ENCODE measurements around the gene SERAC1.

The SERAC1 gene

DNA sequence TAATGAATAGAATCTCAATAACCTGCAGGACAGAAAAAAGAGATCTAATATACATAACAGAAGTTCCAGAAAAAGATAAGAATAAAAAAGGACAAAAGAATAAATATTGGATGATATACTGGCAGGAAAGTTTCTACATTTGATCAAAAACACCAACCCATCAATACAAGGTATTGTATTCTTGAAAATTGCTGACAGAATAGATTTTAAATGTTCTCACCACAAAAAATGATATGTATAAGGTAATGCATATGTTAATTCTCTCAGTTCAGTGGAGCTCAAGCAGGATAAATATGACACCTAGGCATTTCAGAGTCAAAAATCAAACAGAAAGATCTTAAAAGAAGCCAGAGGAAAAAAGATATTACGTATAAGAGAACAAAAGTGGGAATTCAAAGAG lies 43.8 kb downstream of the SERAC1 start:
- no CpG with 5 or more reads among the region's 1 CpG for WGBS, 2 experiments (ENCODE audit: insufficient coverage in 2 of 2)
- no peaks in the 10 kb centered on the region for H3K4me1 ChIP-seq (ENCODE audit: control insufficient read depth, insufficient read depth, low read length, poor library complexity, severe bottlenecking)
- H3K27ac ChIP-seq (ENCODE audit: low read depth, low read length, severe bottlenecking), result no peak overlapping the region
- peaks cover 21% of the 10 kb centered on the region for H3K36me3 ChIP-seq (ENCODE audit: control insufficient read depth, insufficient read depth, low read length)
- no peaks in the 10 kb centered on the region for H3K9me3 ChIP-seq (ENCODE audit: control insufficient read depth, low read length)
- no peak overlapping the region for H3K4me3 ChIP-seq (ENCODE audit: extremely low read depth, insufficient read depth, low read length, poor library complexity, severe bottlenecking)

DNA sequence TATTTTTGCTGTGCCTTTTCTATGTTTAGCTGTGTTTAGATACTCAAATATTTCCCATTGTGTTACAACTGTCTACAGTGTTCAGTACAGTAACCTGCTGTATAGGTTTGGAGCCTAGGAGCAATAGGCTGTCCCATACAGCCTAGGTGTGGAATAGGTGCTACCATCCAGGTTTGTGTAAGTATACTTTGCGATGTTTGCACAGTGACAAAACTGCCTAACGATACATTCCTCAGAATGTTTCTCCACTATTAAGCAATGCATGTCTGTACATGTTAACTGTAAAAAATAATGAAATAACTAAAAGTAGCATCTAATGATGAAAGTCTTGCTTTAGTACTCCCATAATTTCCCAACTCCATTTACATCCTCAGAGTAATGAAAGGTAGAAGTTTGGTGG lies 46.0 kb downstream of the SERAC1 start:
- Histone ChIP-seq H3K36me3 (ENCODE audit: control insufficient read depth, insufficient read depth, low read length) (peaks cover 37% of the 10 kb centered on the region), H3K27ac (ENCODE audit: low read depth, low read length, severe bottlenecking) (no peak overlapping the region), H3K4me1 (ENCODE audit: control insufficient read depth, insufficient read depth, low read length, poor library complexity, severe bottlenecking) (no peaks in the 10 kb centered on the region), H3K9me3 (ENCODE audit: control insufficient read depth, low read length) (no peaks in the 10 kb centered on the region), H3K4me3 (ENCODE audit: extremely low read depth, insufficient read depth, low read length, poor library complexity, severe bottlenecking) (no peak overlapping the region)
- WGBS, 2 experiments (ENCODE audit: insufficient coverage in 2 of 2), result no CpG with 5 or more reads among the region's 2 CpGs

GRCh38 chr6:158121335-158121734 lies 46.7 kb downstream of the SERAC1 start:
- H3K27ac ChIP-seq (ENCODE audit: low read depth, low read length, severe bottlenecking), result no peak overlapping the region
- H3K36me3 ChIP-seq (ENCODE audit: control insufficient read depth, insufficient read depth, low read length), result peaks cover 34% of the 10 kb centered on the region
- H3K9me3 ChIP-seq (ENCODE audit: control insufficient read depth, low read length), result no peaks in the 10 kb centered on the region
- H3K4me3 ChIP-seq (ENCODE audit: extremely low read depth, insufficient read depth, low read length, poor library complexity, severe bottlenecking), result no peak overlapping the region
- no CpG with 5 or more reads among the region's 3 CpGs for WGBS, 2 experiments (ENCODE audit: insufficient coverage in 2 of 2)
- no peaks in the 10 kb centered on the region for H3K4me1 ChIP-seq (ENCODE audit: control insufficient read depth, insufficient read depth, low read length, poor library complexity, severe bottlenecking)

- 100% methylated on average over 2 of the region's 3 CpGs; no CpG with 5 or more reads in 1 of the 2 experiments for WGBS, 2 experiments (ENCODE audit: insufficient coverage in 2 of 2)
- H3K36me3 ChIP-seq (ENCODE audit: control insufficient read depth, insufficient read depth, low read length), result peaks cover 37% of the 10 kb centered on the region
- H3K4me3 ChIP-seq (ENCODE audit: extremely low read depth, insufficient read depth, low read length, poor library complexity, severe bottlenecking), result no peak overlapping the region
- H3K9me3 ChIP-seq (ENCODE audit: control insufficient read depth, low read length), result no peaks in the 10 kb centered on the region
- no peak overlapping the region for H3K27ac ChIP-seq (ENCODE audit: low read depth, low read length, severe bottlenecking)
- H3K4me1 ChIP-seq (ENCODE audit: control insufficient read depth, insufficient read depth, low read length, poor library complexity, severe bottlenecking), result no peaks in the 10 kb centered on the region
These were observed 49.2 kb downstream of the SERAC1 start for GRCh38 chr6:158118886-158119285.

- H3K36me3 ChIP-seq (ENCODE audit: control insufficient read depth, insufficient read depth, low read length), result peaks cover 60% of the 10 kb centered on the region
These were observed 52.6 kb downstream of the SERAC1 start for GRCh38 chr6:158115508-158115907.

DNA sequence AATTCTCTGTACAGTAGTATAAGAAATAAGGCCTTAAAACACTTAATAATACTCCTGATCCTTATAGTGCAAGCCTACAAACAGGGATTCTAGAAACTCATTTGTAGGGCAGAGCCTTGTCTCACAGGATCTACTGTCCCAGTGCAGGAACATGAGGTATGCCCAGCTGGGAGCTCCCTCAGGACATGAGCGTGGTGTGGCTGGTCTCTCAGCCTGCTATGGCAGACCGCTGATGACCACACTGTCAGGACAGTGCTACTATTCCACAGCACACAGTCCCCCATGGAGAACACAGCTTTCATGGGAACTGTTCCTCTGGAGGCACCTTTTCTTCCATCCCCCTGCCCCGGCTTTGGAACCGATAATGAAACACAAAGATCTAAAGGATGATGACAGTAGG lies 53.0 kb downstream of the SERAC1 start:
- Histone ChIP-seq H3K4me3 (ENCODE audit: extremely low read depth, insufficient read depth, low read length, poor library complexity, severe bottlenecking) (no peak overlapping the region), H3K27ac (ENCODE audit: low read depth, low read length, severe bottlenecking) (no peak overlapping the region), H3K4me1 (ENCODE audit: control insufficient read depth, insufficient read depth, low read length, poor library complexity, severe bottlenecking) (no peaks in the 10 kb centered on the region), H3K36me3 (ENCODE audit: control insufficient read depth, insufficient read depth, low read length) (peaks cover 64% of the 10 kb centered on the region), H3K9me3 (ENCODE audit: control insufficient read depth, low read length) (no peaks in the 10 kb centered on the region)
- 88 to 100% methylated on average over 1 to 2 of the region's 4 CpGs for WGBS, 2 experiments (ENCODE audit: insufficient coverage in 2 of 2)

More at GRCh38 chr6:158115508-158115907, 52.6 kb downstream of the SERAC1 start:
- H3K27ac ChIP-seq (ENCODE audit: low read depth, low read length, severe bottlenecking), result no peak overlapping the region
- H3K9me3 ChIP-seq (ENCODE audit: control insufficient read depth, low read length), result no peaks in the 10 kb centered on the region
- H3K4me3 ChIP-seq (ENCODE audit: extremely low read depth, insufficient read depth, low read length, poor library complexity, severe bottlenecking), result no peak overlapping the region
- 92 to 94% methylated on average over 2 to 4 of the region's 6 CpGs for WGBS, 2 experiments (ENCODE audit: insufficient coverage in 2 of 2)
- H3K4me1 ChIP-seq (ENCODE audit: control insufficient read depth, insufficient read depth, low read length, poor library complexity, severe bottlenecking), result no peaks in the 10 kb centered on the region

GRCh38 chr6:158113802-158114201 lies 54.3 kb downstream of the SERAC1 start:
- peaks cover 73% of the 10 kb centered on the region for H3K36me3 ChIP-seq (ENCODE audit: control insufficient read depth, insufficient read depth, low read length)
- H3K4me3 ChIP-seq (ENCODE audit: extremely low read depth, insufficient read depth, low read length, poor library complexity, severe bottlenecking), result no peak overlapping the region
- no peak overlapping the region for H3K27ac ChIP-seq (ENCODE audit: low read depth, low read length, severe bottlenecking)
- H3K9me3 ChIP-seq (ENCODE audit: control insufficient read depth, low read length), result no peaks in the 10 kb centered on the region
- H3K4me1 ChIP-seq (ENCODE audit: control insufficient read depth, insufficient read depth, low read length, poor library complexity, severe bottlenecking), result no peaks in the 10 kb centered on the region

DNA sequence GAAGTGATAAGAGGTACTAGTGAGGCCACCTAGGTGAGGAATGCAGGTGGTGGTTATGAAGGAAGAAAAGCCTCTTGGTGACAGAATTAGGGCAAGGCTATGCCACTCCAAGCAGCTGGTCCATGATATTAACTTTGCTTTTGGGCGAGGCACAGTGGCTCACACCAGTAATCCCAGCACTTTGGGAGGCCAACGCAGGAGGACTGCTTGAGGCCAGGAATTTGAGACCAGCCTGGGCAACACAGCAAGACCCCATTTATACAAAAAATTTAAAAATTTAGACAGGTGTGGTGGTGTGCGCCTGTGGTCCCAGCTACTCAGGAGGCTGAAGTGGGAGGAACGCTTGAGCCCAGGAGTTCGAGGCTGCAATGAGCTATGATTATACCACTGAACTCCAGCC lies 56.1 kb downstream of the SERAC1 start:
- WGBS, 2 experiments (ENCODE audit: insufficient coverage in 2 of 2), result 85 to 100% methylated on average over 4 of the region's 5 CpGs
- Histone ChIP-seq H3K36me3 (ENCODE audit: control insufficient read depth, insufficient read depth, low read length) (peaks cover 74% of the 10 kb centered on the region), H3K4me1 (ENCODE audit: control insufficient read depth, insufficient read depth, low read length, poor library complexity, severe bottlenecking) (no peaks in the 10 kb centered on the region)

DNA sequence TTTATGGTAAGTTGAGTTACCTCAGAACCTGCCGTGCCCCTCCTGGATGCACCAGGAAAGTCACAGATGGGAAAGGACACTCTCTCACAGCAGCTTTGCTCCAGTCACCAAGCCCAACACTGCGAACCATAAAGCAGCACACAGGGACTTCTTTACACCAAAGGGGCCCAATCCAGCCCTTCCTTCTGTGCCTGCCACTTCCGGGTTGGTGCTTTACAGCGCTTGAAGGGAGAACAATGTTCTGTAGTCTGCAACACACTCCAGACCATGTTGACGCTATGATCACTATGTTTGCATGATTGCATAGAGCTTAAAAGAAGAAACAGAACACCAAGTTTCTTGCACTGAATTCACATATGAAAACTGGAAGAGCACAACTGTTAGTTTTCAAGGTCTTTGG lies 57.1 kb downstream of the SERAC1 start:
- Histone ChIP-seq H3K9me3 (ENCODE audit: control insufficient read depth, low read length) (no peaks in the 10 kb centered on the region), H3K4me3 (ENCODE audit: extremely low read depth, insufficient read depth, low read length, poor library complexity, severe bottlenecking) (no peak overlapping the region), H3K27ac (ENCODE audit: low read depth, low read length, severe bottlenecking) (no peak overlapping the region), H3K36me3 (ENCODE audit: control insufficient read depth, insufficient read depth, low read length) (peaks cover 71% of the 10 kb centered on the region), H3K4me1 (ENCODE audit: control insufficient read depth, insufficient read depth, low read length, poor library complexity, severe bottlenecking) (no peaks in the 10 kb centered on the region)
- 85 to 91% methylated on average over 5 of the region's 5 CpGs for WGBS, 2 experiments (ENCODE audit: insufficient coverage in 2 of 2)

More for the DNA sequence above, 56.1 kb downstream of the SERAC1 start:
- Histone ChIP-seq H3K27ac (ENCODE audit: low read depth, low read length, severe bottlenecking) (no peak overlapping the region), H3K9me3 (ENCODE audit: control insufficient read depth, low read length) (no peaks in the 10 kb centered on the region), H3K4me3 (ENCODE audit: extremely low read depth, insufficient read depth, low read length, poor library complexity, severe bottlenecking) (no peak overlapping the region)

DNA sequence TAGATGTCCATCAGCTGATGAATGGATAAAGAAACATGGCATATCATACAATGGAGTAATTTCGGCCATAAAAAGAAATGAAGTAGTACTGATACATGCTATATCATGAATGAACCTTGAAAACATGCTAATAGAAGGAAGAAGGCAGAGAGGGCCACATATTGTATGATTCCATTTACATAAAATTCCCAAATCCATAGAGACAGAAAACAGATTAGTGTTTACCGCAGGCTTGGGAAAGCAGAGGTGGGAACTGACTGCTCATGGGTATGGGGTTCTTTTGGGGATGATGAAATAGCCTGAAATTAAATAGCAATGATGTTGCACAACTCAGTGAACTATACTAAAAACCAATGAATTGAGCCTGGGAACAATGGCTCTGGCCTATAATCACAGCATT lies 58.3 kb downstream of the SERAC1 start:
- no peak overlapping the region for H3K4me3 ChIP-seq (ENCODE audit: extremely low read depth, insufficient read depth, low read length, poor library complexity, severe bottlenecking)
- peaks cover 61% of the 10 kb centered on the region for H3K36me3 ChIP-seq (ENCODE audit: control insufficient read depth, insufficient read depth, low read length)
- no peaks in the 10 kb centered on the region for H3K9me3 ChIP-seq (ENCODE audit: control insufficient read depth, low read length)
- no peaks in the 10 kb centered on the region for H3K4me1 ChIP-seq (ENCODE audit: control insufficient read depth, insufficient read depth, low read length, poor library complexity, severe bottlenecking)
- 83% methylated on average over 1 of the region's 2 CpGs; no CpG with 5 or more reads in 1 of the 2 experiments for WGBS, 2 experiments (ENCODE audit: insufficient coverage in 2 of 2)
- no peak overlapping the region for H3K27ac ChIP-seq (ENCODE audit: low read depth, low read length, severe bottlenecking)

GRCh38 chr6:158104696-158105095 lies 63.4 kb downstream of the SERAC1 start:
- WGBS, 2 experiments (ENCODE audit: insufficient coverage in 2 of 2), result 83% methylated on average over 1 of the region's 2 CpGs; no CpG with 5 or more reads in 1 of the 2 experiments
- peaks cover 28% of the 10 kb centered on the region for H3K36me3 ChIP-seq (ENCODE audit: control insufficient read depth, insufficient read depth, low read length)
- H3K4me1 ChIP-seq (ENCODE audit: control insufficient read depth, insufficient read depth, low read length, poor library complexity, severe bottlenecking), result no peaks in the 10 kb centered on the region
- H3K27ac ChIP-seq (ENCODE audit: low read depth, low read length, severe bottlenecking), result no peak overlapping the region
- H3K4me3 ChIP-seq (ENCODE audit: extremely low read depth, insufficient read depth, low read length, poor library complexity, severe bottlenecking), result no peak overlapping the region
- no peaks in the 10 kb centered on the region for H3K9me3 ChIP-seq (ENCODE audit: control insufficient read depth, low read length)

Data from mesodermal cell (in vitro differentiated cells).